SK-N-SH (cell line): ENCODE data around the gene RNU5D-1. TPM values are rescaled to one million over a fixed set of nuclear protein-coding genes. Genes with fewer than 3 reads are reported as not detected.
"Not testable (repeated sequence)": the region's sequence is repeated elsewhere in the genome, so short reads cannot be mapped to it uniquely, and the experiment has no call there.

Experiments
- CTCF ChIA-PET: fragments of 300-600, 350-600 bp; formaldehyde crosslinking; extraction: SDS; loops from one replicate; lab custom pipeline; 2021; lab: Yijun Ruan, JAX
- POLR2A ChIA-PET: fragments of 350-600 bp; sonication (Branson Sonifier 250); formaldehyde crosslinking; extraction: SDS; loops from one replicate; lab custom pipeline; 2020; ENCODE audit warnings: antibody characterized with exemption, inconsistent platforms; lab: Yijun Ruan, JAX
- DNase-seq: peaks from one replicate; pipeline ENCODE4 v3.0.0; 2012
- H2AFZ ChIP-seq: fragments of 200-600 bp; sonication (generic); 2 replicates; pipeline ENCODE4 v1.8.1; 2016; ENCODE audit warnings: antibody characterized with exemption, mild to moderate bottlenecking, low read depth
- H3F3A ChIP-seq: fragments of 200-600 bp; sonication (generic); replicated peaks from 2 replicates; pipeline ENCODE3; 2016; ENCODE audit warnings: antibody characterized with exemption, mild to moderate bottlenecking; ENCODE audit not compliant: insufficient read depth
- H3K27ac ChIP-seq, 2 experiments: fragments of 200-500 bp in 1 of 2; fragments of 200-600 bp in 1 of 2; sonication (Bioruptor generic) in 1 of 2; sonication (generic), shearing (Covaris generic) in 1 of 2; 2 replicates each; pipeline versions ENCODE4 v1.5.1 to v1.6.1; 2014 to 2016; ENCODE audit warnings: low read depth in 2 of 2, inconsistent platforms in 1 of 2, low read length in 1 of 2, mild to moderate bottlenecking in 1 of 2, mixed read lengths in 1 of 2
- H3K27me3 ChIP-seq: fragments of 200-600 bp; sonication (generic), shearing (Covaris generic); 2 replicates; pipeline ENCODE4 v1.6.1; 2016; ENCODE audit warnings: mixed run types; ENCODE audit not compliant: insufficient read depth
- H3K36me3 ChIP-seq, 2 experiments: fragments of 200-500 bp in 1 of 2; fragments of 200-600 bp in 1 of 2; sonication (Bioruptor generic) in 1 of 2; sonication (generic) in 1 of 2; replicated peaks in 1 of 2; 2 replicates each; pipeline versions ENCODE3 to v1.5.1; 2014 to 2016; ENCODE audit warnings: low read length in 1 of 2, mild to moderate bottlenecking in 1 of 2; ENCODE audit not compliant: insufficient read depth in 2 of 2, control insufficient read depth in 1 of 2
- H3K4me1 ChIP-seq, 2 experiments: fragments of 200-500 bp in 1 of 2; fragments of 200-600 bp in 1 of 2; sonication (Bioruptor generic) in 1 of 2; sonication (generic), shearing (Covaris generic) in 1 of 2; 2 replicates each; pipeline versions ENCODE4 v1.5.1 to v1.6.1; 2014 to 2016; ENCODE audit warnings: low read depth in 1 of 2, low read length in 1 of 2, mixed run types in 1 of 2; ENCODE audit not compliant: insufficient read depth in 2 of 2, control insufficient read depth in 1 of 2
- H3K4me2 ChIP-seq: fragments of 200-600 bp; sonication (generic), shearing (Covaris generic); 2 replicates; pipeline ENCODE4 v1.6.1; 2017; ENCODE audit warnings: mixed run types
- H3K4me3 ChIP-seq, 2 experiments: fragments of 200-500 bp in 1 of 2; fragments of 200-600 bp in 1 of 2; sonication (Bioruptor generic) in 1 of 2; sonication (generic), shearing (Covaris generic) in 1 of 2; 2 replicates each; pipeline versions ENCODE4 v1.5.1 to v1.8.1; 2014 to 2016; ENCODE audit warnings: low read depth in 2 of 2, inconsistent platforms in 1 of 2, low read length in 1 of 2, mild to moderate bottlenecking in 1 of 2, mixed read lengths in 1 of 2, moderate library complexity in 1 of 2
- H3K79me2 ChIP-seq: fragments of 200-600 bp; sonication (generic); 2 replicates; pipeline ENCODE4 v1.8.1; 2017; ENCODE audit warnings: mild to moderate bottlenecking; ENCODE audit not compliant: insufficient read depth
- H3K9ac ChIP-seq: fragments of 200-600 bp; sonication (generic); 2 replicates; pipeline ENCODE4 v1.6.1; 2017; ENCODE audit warnings: mixed run types
- H3K9me2 ChIP-seq: fragments of 200-600 bp; sonication (generic); 2 replicates; pipeline ENCODE4 v1.6.1; 2017; ENCODE audit warnings: mixed run types
- H3K9me3 ChIP-seq: fragments of 200-600 bp; sonication (generic); 2 replicates; pipeline ENCODE4 v1.6.1; 2017; ENCODE audit warnings: mixed run types, mild to moderate bottlenecking, moderate library complexity
- H4K20me1 ChIP-seq: fragments of 200-600 bp; sonication (generic); 2 replicates; pipeline ENCODE4 v1.6.1; 2017; ENCODE audit warnings: mild to moderate bottlenecking, mixed run types; ENCODE audit not compliant: insufficient read depth
- CHD2 ChIP-seq: fragments of 150-350 bp; IDR thresholded peaks from 2 replicates; pipeline ENCODE4 v1.6.1; 2018; ENCODE audit warnings: low read length; ENCODE audit not compliant: partially characterized antibody
- FOXJ3 ChIP-seq: sonication (generic); formaldehyde crosslinking; IDR thresholded peaks from 2 replicates; pipeline ENCODE4 v1.5.1; 2020; ENCODE audit warnings: mild to moderate bottlenecking, missing genetic modification reagents
- FOXM1 ChIP-seq: IDR thresholded peaks from 2 replicates; pipeline ENCODE4 v1.4.0; 2012; ENCODE audit warnings: low read depth, mild to moderate bottlenecking
- GABPA ChIP-seq: IDR thresholded peaks from 2 replicates; pipeline ENCODE4 v1.4.0; 2012; ENCODE audit warnings: low read depth, mild to moderate bottlenecking
- MXI1 ChIP-seq: IDR thresholded peaks from 2 replicates; pipeline ENCODE4 v1.6.1; 2012; ENCODE audit warnings: mild to moderate bottlenecking, low read depth, low read length, improper control_type of control experiment
- PBX3 ChIP-seq: IDR thresholded peaks from 2 replicates; pipeline ENCODE4; 2012
- POLR2AphosphoS5 ChIP-seq: IDR thresholded peaks from 2 replicates; pipeline ENCODE4 v1.6.1; 2012; ENCODE audit warnings: low read depth, low read length
- RAD21 ChIP-seq: IDR thresholded peaks from 2 replicates; pipeline ENCODE4 v1.6.1; 2012; ENCODE audit warnings: mild to moderate bottlenecking, low read length
- RCOR1 ChIP-seq: fragments of 150-350 bp; IDR thresholded peaks from 2 replicates; pipeline ENCODE4 v1.6.1; 2017; ENCODE audit warnings: antibody characterized with exemption, low read length
- REST ChIP-seq: IDR thresholded peaks from 2 replicates; pipeline ENCODE4 v1.6.1; 2012; ENCODE audit warnings: mild to moderate bottlenecking, low read depth, low read length, moderate library complexity
- RXRA ChIP-seq: IDR thresholded peaks from 2 replicates; pipeline ENCODE4 v1.4.0; 2012; ENCODE audit warnings: low read depth, mild to moderate bottlenecking, borderline replicate concordance
- SIN3A ChIP-seq: IDR thresholded peaks from 2 replicates; pipeline ENCODE4 v1.6.1; 2012; ENCODE audit warnings: low read depth, mild to moderate bottlenecking, low read length, moderate library complexity, borderline replicate concordance
- SMC3 ChIP-seq: IDR thresholded peaks from 2 replicates; pipeline ENCODE4 v1.6.1; 2012; ENCODE audit warnings: low read depth, low read length, improper control_type of control experiment
- TAF1 ChIP-seq: IDR thresholded peaks from 2 replicates; pipeline ENCODE4 v1.6.1; 2012; ENCODE audit warnings: low read depth, mild to moderate bottlenecking, low read length, moderate library complexity, borderline replicate concordance
- YY1 ChIP-seq: IDR thresholded peaks from 2 replicates; pipeline ENCODE4 v1.4.0; 2012; ENCODE audit warnings: low read depth, mild to moderate bottlenecking
- ZBTB33 ChIP-seq: IDR thresholded peaks from 2 replicates; pipeline ENCODE4 v1.4.0; 2012; ENCODE audit warnings: low read depth, borderline replicate concordance
- WGBS: methylation state at CpG from one replicate; pipeline ENCODE4 v1.1.6; 2017; ENCODE audit warnings: low lambda C conversion rate; 5-methylcytosine and 5-hydroxymethylcytosine counted together
- polyA plus RNA-seq, 3 experiments: library from polyadenylated mRNA; depleted of rRNA; stranded (reverse); fragments of >200 nt; gene quantifications; 2 replicates each; pipeline ENCODE4 v1.2.3, GENCODE V29; 2012
- TF ChIP-seq, protein P1 (sequence below): IDR thresholded peaks from 2 replicates; pipeline ENCODE4 v1.4.0; 2012; ENCODE audit warnings: low read depth, borderline replicate concordance
- TF ChIP-seq, protein P2 (sequence below): IDR thresholded peaks from 2 replicates; pipeline ENCODE4 v1.4.0; 2012; ENCODE audit warnings: low read depth

RNU5D-1 gene
- polyA plus RNA-seq, 1 of the 3 experiments (the other 2 are of a cell fraction), result not detected

GRCh38 chr1:44775078-44775929 is 44.3 kb upstream of the RNU5D-1 start, which contains the start of gene RPS8:
TSS of gene RPS8 (plus strand) at chr1:44775540. CDS start at chr1:44775597, 57 bp downstream.
- Histone ChIP-seq H3K79me2 (peaks cover 56% of the 10 kb centered on the region), H3F3A (peaks cover 51% of the 10 kb centered on the region), H3K4me1 (peaks cover 14 to 16% of the 10 kb centered on the region in 2 experiments; a peak in 3 of 4 replicates), H2AFZ (peak within 1 kb of the TSS; percentile 86), H3K9me3 (no peaks in the 10 kb centered on the region), H3K27me3 (no peaks in the 10 kb centered on the region), H3K9me2 (no peaks in the 10 kb centered on the region), H3K4me2 (peak within 1 kb of the TSS; percentile 98), H3K27ac (peak within 1 kb of the TSS; percentile 84 to 87), H4K20me1 (peaks cover 41% of the 10 kb centered on the region), H3K9ac (peak within 1 kb of the TSS; percentile 93), H3K36me3 (peaks cover 22 to 43% of the 10 kb centered on the region in 2 experiments), H3K4me3 (peak within 1 kb of the TSS; percentile 54 to 79)
- TF ChIP-seq MXI1 (peak; percentile 92), ZBTB33 (peak; percentile 70; the same call in 1 of the 2 replicates), PBX3 (no peak; the same call in 1 of the 2 replicates), POLR2AphosphoS5 (peak; percentile 99), RXRA (no peak), GABPA (no peak), RAD21 (no peak), TAF1 (peak; percentile 98), RCOR1 (no peak), SIN3A (peak; percentile 85), FOXM1 (peak; percentile 85), SMC3 (no peak), YY1 (peak; percentile 82), FOXJ3 (0 out of 2 replicates have a peak, but pooled peaks have one; percentile 12), REST (0 out of 2 replicates have a peak, but pooled peaks have one; percentile 29), CHD2 (peak; percentile 91)
- TF ChIP-seq, protein P1, sequence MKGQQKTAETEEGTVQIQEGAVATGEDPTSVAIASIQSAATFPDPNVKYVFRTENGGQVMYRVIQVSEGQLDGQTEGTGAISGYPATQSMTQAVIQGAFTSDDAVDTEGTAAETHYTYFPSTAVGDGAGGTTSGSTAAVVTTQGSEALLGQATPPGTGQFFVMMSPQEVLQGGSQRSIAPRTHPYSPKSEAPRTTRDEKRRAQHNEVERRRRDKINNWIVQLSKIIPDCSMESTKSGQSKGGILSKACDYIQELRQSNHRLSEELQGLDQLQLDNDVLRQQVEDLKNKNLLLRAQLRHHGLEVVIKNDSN, result peak; percentile 28; the same call in 1 of the 2 replicates
- TF ChIP-seq, protein P2, sequence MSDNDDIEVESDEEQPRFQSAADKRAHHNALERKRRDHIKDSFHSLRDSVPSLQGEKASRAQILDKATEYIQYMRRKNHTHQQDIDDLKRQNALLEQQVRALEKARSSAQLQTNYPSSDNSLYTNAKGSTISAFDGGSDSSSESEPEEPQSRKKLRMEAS, result peak; percentile 82
- CTCF ChIA-PET, result interaction anchor here (1.0 to 2.7 kb wide), 10 partner anchors 9 to 59 kb away, joined by 3 to 16 read pairs (median 4); partner anchors contain the start of genes BTBD19, PLK3 and RNU5D-1
- 0% methylated on average over 42 of the region's 65 CpGs for WGBS
- POLR2A ChIA-PET, result interaction anchor here (0.6 to 2.5 kb wide), 25 partner anchors 9 to 565 kb away, joined by 3 to 22 read pairs (median 5); partner anchors contain the start of genes ARMH1, BEST4, BTBD19 and EIF2B3
- DNase-seq, result peak; percentile 90

DNA sequence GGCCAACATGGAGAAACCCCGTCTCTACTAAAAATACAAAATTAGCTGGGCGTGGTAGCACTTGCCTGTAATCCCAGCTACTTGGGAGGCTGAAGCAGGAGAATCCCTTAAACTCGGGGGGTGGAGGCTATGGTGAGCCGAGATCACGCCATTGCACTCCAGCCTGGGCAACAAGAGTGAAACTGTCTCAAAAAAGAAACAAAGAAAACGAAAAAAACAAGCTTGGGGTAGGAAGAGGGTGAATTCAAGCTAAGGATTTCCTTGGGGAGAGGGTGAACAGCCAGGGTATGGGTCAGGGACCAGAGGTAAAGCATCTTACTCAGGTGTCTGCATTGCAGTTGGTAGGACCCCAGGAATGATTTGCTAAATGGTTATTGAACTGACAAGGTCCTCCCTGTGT is 35.5 kb upstream of the RNU5D-1 start:
- not testable (repeated sequence) for H3K9ac ChIP-seq, H2AFZ ChIP-seq, H3K27me3 ChIP-seq, DNase-seq, H3K4me3 ChIP-seq, H3K9me2 ChIP-seq, H3K4me2 ChIP-seq, H3K27ac ChIP-seq, H3K79me2 ChIP-seq, H3F3A ChIP-seq, H4K20me1 ChIP-seq, H3K9me3 ChIP-seq, H3K4me1 ChIP-seq
- WGBS, result 93% methylated on average over 6 of the region's 6 CpGs
- POLR2A ChIA-PET, result interaction anchor here (2.5 kb wide), 1 partner anchor 9 kb away, joined by 13 read pairs; the partner anchor contains the start of gene RPS8
- peaks cover 15 to 16% of the 10 kb centered on the region in 2 experiments for H3K36me3 ChIP-seq
- CTCF ChIA-PET, result interaction anchor here (1.1 to 2.2 kb wide), 2 partner anchors 19 to 37 kb away, joined by 3 to 5 read pairs; no protein-coding TSS in a partner anchor
